ENCODE measurements around the gene SPG7. TPM values are rescaled to one million over a fixed set of nuclear protein-coding genes. Genes with fewer than 3 reads are reported as not detected.

SPG7 gene
- polyA plus RNA-seq, 2 of the 4 experiments (the other 2 are of a cell fraction): 53.2 to 73.2 TPM

DNA sequence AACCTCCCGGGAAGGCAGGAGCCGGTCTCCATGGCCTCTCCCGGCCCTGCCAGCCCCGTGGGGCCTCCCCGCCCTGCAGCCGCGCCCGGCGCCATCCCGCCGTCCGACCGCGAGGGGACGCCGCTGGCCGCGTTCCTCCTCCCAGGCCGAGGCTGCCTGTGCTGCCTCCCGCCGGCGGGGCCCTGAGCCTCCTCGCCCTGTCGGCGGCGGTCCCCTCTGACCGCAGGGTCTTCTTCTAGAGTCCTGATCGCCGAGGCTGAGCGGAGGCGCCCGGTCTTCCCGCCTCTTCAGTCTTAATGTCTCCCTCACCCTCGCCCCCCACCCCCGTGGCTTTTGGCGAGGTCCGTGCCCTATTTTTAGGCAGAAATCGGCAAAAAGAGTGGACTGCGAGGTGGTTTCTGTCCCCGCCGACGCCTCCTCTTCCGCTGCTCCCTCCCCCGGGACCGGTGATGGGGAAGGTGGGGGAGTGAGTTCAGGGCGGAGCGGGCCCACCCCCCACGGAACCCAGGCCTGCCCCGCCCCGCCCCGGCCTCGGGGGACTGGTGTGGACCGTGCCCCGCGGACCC is 66.6 kb downstream of the SPG7 start (continued):
- TF ChIP-seq, protein P1, sequence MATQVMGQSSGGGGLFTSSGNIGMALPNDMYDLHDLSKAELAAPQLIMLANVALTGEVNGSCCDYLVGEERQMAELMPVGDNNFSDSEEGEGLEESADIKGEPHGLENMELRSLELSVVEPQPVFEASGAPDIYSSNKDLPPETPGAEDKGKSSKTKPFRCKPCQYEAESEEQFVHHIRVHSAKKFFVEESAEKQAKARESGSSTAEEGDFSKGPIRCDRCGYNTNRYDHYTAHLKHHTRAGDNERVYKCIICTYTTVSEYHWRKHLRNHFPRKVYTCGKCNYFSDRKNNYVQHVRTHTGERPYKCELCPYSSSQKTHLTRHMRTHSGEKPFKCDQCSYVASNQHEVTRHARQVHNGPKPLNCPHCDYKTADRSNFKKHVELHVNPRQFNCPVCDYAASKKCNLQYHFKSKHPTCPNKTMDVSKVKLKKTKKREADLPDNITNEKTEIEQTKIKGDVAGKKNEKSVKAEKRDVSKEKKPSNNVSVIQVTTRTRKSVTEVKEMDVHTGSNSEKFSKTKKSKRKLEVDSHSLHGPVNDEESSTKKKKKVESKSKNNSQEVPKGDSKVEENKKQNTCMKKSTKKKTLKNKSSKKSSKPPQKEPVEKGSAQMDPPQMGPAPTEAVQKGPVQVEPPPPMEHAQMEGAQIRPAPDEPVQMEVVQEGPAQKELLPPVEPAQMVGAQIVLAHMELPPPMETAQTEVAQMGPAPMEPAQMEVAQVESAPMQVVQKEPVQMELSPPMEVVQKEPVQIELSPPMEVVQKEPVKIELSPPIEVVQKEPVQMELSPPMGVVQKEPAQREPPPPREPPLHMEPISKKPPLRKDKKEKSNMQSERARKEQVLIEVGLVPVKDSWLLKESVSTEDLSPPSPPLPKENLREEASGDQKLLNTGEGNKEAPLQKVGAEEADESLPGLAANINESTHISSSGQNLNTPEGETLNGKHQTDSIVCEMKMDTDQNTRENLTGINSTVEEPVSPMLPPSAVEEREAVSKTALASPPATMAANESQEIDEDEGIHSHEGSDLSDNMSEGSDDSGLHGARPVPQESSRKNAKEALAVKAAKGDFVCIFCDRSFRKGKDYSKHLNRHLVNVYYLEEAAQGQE (IDR thresholded peaks at IDR 0.05): no peak
- TF ChIP-seq PHF8 (IDR thresholded peaks at IDR 0.05; ENCODE audit: borderline replicate concordance, low read depth) (peak; percentile 27; the same call in 1 of the 2 replicates), FOSL2 (IDR thresholded peaks at IDR 0.05) (no peak), FOSL2 (CRISPR knock-in tag; IDR thresholded peaks at IDR 0.05) (no peak), GATA3 (IDR thresholded peaks at IDR 0.05; ENCODE audit: borderline replicate concordance) (no peak), MAZ (IDR thresholded peaks at IDR 0.05; ENCODE audit: borderline replicate concordance, low read depth, low read length) (no peak), RCOR1 (IDR thresholded peaks at IDR 0.05; ENCODE audit: low read depth, low read length) (no peak), HDAC2 (IDR thresholded peaks at IDR 0.05) (no peak), RAD21 (conservative IDR thresholded peaks at IDR 0.05 in 1 of 2, IDR thresholded peaks at IDR 0.05 in 1 of 2) (peak; percentile 79 to 91), CBX8 (IDR thresholded peaks at IDR 0.05) (no peak), JUN (IDR thresholded peaks at IDR 0.05) (peak in 1 of 2 experiments; percentile 42; a peak in 1 of 5 replicates), BHLHE40 (IDR thresholded peaks at IDR 0.05; ENCODE audit: low read depth, low read length) (no peak), MAFK (IDR thresholded peaks at IDR 0.05; ENCODE audit: partially characterized antibody) (no peak)
- TF ChIP-seq, protein P2, sequence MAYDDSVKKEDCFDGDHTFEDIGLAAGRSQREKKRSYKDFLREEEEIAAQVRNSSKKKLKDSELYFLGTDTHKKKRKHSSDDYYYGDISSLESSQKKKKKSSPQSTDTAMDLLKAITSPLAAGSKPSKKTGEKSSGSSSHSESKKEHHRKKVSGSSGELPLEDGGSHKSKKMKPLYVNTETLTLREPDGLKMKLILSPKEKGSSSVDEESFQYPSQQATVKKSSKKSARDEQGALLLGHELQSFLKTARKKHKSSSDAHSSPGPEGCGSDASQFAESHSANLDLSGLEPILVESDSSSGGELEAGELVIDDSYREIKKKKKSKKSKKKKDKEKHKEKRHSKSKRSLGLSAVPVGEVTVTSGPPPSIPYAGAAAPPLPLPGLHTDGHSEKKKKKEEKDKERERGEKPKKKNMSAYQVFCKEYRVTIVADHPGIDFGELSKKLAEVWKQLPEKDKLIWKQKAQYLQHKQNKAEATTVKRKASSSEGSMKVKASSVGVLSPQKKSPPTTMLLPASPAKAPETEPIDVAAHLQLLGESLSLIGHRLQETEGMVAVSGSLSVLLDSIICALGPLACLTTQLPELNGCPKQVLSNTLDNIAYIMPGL (CRISPR knock-in tag; IDR thresholded peaks at IDR 0.05; ENCODE audit: borderline replicate concordance): no peak
- TF ChIP-seq, protein P3, sequence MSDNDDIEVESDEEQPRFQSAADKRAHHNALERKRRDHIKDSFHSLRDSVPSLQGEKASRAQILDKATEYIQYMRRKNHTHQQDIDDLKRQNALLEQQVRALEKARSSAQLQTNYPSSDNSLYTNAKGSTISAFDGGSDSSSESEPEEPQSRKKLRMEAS (IDR thresholded peaks at IDR 0.05): peak; percentile 72

DNA sequence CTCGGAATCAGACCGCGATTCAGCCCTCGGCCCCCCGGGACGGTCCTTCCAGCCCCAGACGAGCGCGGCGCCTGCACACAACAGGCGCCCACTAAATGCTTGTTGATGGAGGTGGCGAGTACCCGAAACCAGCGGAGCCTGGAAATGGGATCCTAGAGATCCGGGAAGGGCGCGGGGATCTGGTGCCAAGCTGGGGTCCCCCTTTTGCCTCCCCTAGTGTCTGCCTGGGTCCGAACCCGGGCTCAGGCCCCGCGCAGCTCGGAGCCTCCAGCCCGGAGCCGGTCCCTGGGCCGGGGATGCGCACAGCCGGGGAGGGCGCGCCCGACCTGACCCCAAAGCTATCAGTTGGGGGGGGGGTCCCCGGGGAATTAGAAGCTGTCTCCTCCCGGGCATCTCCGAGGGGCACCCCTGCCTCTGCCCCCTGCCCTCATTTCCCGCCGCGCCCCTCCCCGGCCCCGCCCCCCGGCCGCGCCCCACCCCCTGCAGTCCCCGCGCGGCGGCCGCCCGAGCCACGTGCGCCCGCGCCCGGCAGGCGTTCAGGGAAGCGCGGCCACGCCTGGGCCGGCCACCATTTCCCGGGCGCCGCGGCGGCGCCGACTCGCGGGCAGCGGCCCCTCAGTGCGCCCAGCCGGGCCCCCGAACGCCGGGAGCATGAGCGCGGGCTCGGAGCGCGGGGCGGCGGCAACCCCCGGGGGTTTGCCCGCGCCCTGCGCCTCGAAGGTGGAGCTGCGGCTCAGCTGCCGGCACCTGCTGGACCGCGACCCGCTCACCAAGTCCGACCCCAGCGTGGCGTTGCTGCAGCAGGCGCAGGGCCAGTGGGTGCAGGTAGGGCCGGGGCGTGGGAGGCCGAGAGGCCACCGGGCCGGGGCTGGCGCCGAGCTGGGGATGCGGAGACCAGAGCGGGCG is 67.3 kb downstream of the SPG7 start, which contains the start of gene CPNE7:
Gene CPNE7 (plus strand): TSS at position 512 of the 906 bp plus-strand sequence. CDS start 140 bp downstream, at position 652.
- ATAC-seq: peak; percentile 43 to 57
- peaks cover 15% of the 10 kb centered on the region for H3K4me1 ChIP-seq
- 0% methylated on average over 9 of the region's 103 CpGs for WGBS (ENCODE audit: missing lambda C conversion rate)
- H3K4me2 ChIP-seq: peak within 1 kb of the TSS; percentile 76
- POLR2A ChIA-PET: interaction anchor here (0.6 kb wide), 1 partner anchor 111 kb away, joined by 3 read pairs; the partner anchor contains the start of gene CDK10
- FAIRE-seq: no peak
- CTCF ChIA-PET: interaction anchor here (0.7 to 2.7 kb wide), 19 partner anchors 10 to 147 kb away, joined by 3 to 17 read pairs (median 4); partner anchors contain the start of gene DPEP1
- H3K27ac ChIP-seq: peak within 1 kb of the TSS; percentile 90 to 97
- TF ChIP-seq JUN (IDR thresholded peaks at IDR 0.05) (peak in 1 of 2 experiments; percentile 55; a peak in 2 of 5 replicates), RNF2 (IDR thresholded peaks at IDR 0.05; ENCODE audit: borderline replicate concordance, low read depth) (peak; percentile 79), PHF8 (IDR thresholded peaks at IDR 0.05; ENCODE audit: borderline replicate concordance, low read depth) (peak; percentile 28; the same call in 1 of the 2 replicates), KDM5A (IDR thresholded peaks at IDR 0.05) (no peak)
- TF ChIP-seq, protein P3 (IDR thresholded peaks at IDR 0.05): peak; percentile 88
- H3K4me3 ChIP-seq: peak within 1 kb of the TSS; percentile 73
- peak; percentile 32 to 60 for DNase-seq (ENCODE audit: low read depth in 1 of 2, low spot score in 1 of 2)
- H3K9me3 ChIP-seq: no peaks in the 10 kb centered on the region
